NCI-H2171 (cell line): ENCODE measurements around the gene C17orf67.
A peak's percentile ranks its signal among the peaks of the same experiment; 100 is the strongest.

Source experiments
- DNase-seq: peaks from one replicate; lab custom pipeline; 2025; lab: John Stamatoyannopoulos, UW

The C17orf67 gene

DNA sequence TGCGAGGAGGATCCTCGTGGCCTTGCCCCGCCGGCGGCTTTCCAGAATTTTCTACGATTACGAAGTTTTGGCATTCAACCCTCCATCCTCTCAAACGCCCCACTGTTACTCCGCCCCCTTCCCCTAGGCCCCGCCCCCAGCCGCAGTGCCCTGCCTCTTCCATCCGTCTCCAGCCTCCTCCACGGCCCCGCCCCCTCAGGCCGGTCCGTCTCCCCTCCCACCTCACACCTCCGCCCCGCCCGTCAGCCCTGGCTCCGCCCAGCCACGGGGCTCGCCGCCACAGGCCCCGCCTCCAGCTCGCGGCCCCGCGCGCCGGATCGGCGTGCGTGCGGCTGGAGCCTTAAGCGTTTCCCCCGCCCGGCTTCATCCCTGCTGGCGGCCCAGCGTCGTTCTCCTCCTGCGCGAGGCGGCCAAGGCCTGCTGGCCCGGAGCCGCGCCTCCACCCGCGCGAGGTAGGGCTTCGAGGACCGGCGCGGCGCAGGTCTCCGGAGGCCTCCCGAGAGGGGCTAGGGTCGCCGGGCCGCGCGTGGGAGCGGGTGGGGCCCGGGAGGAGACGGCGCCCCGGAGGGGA lies at the start of gene C17orf67, which contains the start of gene DGKE:
Gene C17orf67 (minus strand): TSS at position 112 of the 571 bp plus-strand sequence. CDS start 18,110 bp downstream, outside the sequence.
Gene DGKE (plus strand): TSS at position 343 of the 571 bp plus-strand sequence. CDS start 645 bp downstream, outside the sequence.
- peak; percentile 95 for DNase-seq

DNA sequence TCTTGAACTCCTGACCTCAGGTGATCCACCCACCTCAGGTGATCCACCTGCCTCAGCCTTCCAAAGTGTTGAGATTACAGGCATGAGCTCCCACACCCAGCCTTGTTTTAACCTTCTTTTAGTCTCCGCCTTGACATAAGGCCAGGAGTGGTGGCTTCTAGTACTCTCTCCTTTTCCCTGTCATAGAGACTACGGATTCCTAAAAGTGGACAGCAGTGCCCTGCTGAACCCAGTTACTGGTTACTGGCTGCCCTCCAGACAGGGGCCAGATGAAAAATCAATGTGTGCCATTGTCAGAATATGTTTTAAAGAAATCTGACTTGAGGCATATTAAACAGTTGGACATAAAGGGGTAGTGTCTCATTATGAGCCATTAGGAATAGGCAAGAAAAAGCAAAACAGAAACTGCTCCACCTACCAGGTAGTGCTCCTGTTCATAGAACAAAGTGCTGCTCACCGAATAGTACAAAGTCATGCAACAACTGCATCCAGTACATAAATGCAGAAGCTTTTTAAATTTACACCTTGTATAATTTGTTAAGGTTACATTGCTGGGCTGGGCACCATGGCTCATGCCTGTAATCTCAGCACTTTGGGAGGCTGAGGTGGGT lies 48.1 kb upstream of the C17orf67 start:
- no peak for DNase-seq

GRCh38 chr17:56880571-56880970 lies 46.9 kb upstream of the C17orf67 start:
- no peak for DNase-seq

- no peak for DNase-seq
These were observed 46.4 kb upstream of the C17orf67 start for GRCh38 chr17:56880133-56880532.

GRCh38 chr17:56879280-56879679 lies 45.6 kb upstream of the C17orf67 start:
- no peak for DNase-seq

DNA sequence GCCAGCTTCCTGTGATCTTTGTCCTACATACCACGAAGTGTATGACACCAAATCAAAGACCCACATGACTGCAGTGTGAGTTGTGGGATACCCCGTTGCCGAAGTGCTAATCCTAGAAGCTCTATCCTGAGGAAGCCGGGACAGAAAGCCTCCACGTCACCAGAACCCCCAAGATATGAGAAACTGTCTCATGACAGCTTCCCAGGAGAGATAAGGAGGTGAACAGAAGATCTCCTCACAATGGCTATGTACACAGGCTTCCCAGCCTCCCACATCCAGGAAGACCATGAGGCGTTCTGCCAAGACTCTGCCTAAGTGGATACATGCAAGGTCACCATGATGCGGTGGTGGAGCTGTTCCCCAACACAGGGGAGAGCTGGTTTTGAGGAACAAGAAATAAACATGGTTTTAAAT lies 43.1 kb upstream of the C17orf67 start:
- DNase-seq = no peak

- DNase-seq = no peak
These were observed 36.4 kb upstream of the C17orf67 start for GRCh38 chr17:56870081-56870651.

GRCh38 chr17:56868716-56869115 lies 35.0 kb upstream of the C17orf67 start:
- no peak for DNase-seq

- no peak for DNase-seq
These were observed 34.2 kb upstream of the C17orf67 start for GRCh38 chr17:56867948-56868376.

GRCh38 chr17:56866496-56866895 lies 32.8 kb upstream of the C17orf67 start:
- DNase-seq = no peak

DNA sequence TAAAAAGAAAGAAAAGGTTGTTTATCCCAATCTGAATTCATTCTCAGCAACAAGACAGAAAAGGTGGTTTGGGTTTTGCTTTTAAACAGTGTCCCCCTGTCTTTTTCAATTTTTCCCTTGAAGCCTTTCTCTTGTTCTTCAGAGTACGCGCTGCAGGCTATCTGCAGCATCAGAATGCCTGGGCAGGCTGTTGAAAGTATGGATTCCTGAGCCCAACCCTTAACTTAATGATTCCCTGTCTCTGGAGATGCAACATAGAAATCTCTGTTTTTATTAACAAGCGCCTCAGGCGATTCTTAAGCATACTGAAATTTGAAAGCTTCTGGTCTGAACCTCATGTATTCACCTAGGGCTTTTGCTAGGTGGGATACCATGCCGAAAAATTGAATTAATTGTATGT lies 32.4 kb upstream of the C17orf67 start:
- no peak for DNase-seq

- no peak for DNase-seq
These were observed 30.3 kb upstream of the C17orf67 start for GRCh38 chr17:56863974-56864373.

DNA sequence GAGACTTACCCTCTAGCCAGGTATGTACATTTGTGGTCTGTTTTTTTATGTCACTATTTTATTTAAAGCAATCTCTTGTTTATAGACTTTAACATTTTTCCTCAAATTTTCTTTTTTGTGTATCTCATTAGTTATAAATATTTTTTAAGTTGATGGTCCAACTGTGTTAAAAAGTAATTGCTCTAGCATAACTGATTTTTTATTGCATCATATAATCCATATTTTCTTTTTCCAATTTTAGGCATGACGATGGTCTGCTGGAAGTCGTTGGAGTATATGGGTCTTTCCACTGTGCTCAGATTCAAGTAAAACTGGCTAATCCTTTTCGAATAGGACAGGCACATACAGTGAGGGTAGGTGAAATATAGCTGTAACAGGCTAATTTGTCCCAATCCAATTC lies 28.2 kb upstream of the C17orf67 start:
- no peak for DNase-seq

DNA sequence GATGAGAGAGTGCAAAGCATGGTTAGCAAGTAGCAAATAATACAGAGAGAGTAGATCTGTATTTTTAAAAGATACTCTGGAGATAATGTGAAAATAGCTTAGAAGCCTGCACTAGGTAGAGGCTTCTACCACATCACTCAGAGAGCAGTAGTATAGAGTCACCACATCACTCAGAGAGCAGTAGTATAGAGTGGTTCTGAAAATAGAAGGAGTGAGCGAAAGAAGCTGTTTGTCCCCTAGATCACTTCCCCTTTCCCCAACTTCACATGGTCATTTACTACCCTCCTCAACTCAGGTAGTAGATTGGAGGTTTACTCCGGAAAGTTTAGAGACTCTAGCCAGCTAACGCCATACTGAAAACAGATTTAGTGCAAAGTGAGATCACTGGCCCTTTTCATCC lies 17.3 kb upstream of the C17orf67 start:
- DNase-seq = no peak

GRCh38 chr17:56850591-56850990 lies 16.9 kb upstream of the C17orf67 start:
- no peak for DNase-seq

DNA sequence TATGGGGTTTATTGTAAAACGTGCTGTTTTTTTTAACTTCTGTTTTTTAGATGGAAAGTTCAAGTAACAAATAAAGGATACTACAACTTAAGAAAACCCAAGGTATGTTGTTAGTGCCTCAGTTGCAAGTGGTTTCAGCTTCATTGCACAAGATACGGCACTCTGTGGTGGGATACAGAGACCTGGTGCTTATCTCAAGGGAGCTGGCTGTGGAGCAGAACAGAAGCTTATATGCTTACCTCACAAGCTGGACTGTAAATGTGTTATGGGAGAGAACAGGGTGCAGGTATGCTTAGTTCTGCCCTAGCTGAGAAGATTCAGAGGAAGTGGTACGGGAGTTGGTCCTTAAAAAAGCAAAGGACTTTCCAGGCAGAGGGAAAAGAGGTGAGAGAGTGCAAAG lies 15.4 kb upstream of the C17orf67 start:
- no peak for DNase-seq

DNA sequence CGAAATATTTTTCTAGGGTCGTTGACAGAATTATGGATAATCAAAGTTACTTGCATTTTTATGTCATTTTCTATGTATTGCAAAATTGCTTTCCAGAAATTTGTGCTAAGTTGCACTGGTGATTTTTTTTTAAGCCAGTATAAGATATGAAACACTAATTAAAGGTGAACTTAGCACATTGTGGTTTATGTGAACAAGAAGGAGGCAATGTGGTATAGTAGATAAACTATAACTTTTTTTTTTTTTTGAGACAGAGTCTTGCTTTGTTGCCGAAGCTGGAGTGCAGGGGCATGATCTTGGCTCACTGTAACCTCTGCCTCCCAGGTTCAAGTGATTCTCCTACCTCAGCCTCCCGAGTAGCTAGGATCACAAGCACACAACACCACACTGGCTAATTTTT lies 13.4 kb upstream of the C17orf67 start:
- DNase-seq = no peak

DNA sequence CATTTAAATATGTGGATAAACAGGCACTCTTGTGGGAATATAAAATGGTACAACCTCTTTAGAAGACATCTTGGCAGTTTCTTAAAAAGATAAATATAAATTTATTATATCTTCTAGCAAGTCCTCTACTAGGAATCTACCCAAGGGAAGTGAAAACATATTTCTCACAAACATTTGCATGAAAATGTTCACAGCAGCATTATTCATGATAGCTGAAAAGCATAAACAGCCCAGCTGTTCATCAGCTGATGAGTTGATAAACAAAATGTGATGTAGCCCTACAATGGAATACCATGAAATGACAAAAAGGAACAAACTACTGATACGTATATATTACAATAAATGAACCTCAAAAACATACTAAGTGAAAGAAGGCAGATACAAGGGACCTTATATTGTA lies 12.2 kb upstream of the C17orf67 start:
- DNase-seq = no peak

- no peak for DNase-seq
These were observed 8.9 kb upstream of the C17orf67 start for GRCh38 chr17:56842577-56842976.

DNA sequence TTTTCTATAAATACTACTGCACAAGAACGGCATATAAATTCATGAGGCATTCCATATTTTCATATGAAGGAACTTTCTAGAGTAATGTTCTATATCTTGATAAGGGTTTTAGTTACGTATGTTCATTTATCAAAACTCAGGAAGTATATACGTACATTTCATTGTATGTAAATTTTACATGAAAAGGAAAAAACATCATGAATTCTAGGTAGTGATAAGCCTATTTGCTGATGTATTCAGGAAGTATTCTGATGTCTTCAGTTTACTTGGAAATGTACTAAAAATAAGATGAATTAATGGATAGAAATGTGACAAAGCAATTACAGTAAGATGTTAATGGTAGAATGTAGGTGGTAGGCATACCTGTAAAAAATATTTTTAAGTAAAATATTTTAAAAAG lies 5.0 kb upstream of the C17orf67 start:
- no peak for DNase-seq

DNA sequence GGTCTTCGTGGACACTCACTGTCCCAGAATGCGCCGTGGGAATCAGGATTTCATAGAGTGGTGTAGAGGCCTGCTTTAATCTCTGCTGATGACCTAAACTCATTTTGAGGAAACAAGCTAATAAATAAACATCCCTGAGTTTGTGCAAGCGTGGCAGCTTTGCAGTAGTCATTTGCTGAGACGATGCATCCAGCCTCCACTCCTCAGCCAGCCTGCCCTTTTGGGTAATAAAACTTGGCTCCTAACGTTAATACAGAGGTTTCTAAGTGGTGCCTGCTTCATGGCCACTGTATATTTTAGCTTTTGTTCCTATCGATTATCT lies 1.5 kb upstream of the C17orf67 start:
- no peak for DNase-seq

- DNase-seq = peak; percentile 61
These were observed 902 bp upstream of the C17orf67 start for GRCh38 chr17:56834380-56835263.
